SK-N-SH (cell line): Measurements from ENCODE around the gene DDX41. TPM values are rescaled to one million over a fixed set of nuclear protein-coding genes. Genes with fewer than 3 reads are reported as not detected.

Experiments
- CTCF ChIA-PET: fragments of 300-600, 350-600 bp; formaldehyde crosslinking; extraction: SDS; loops from one replicate; lab custom pipeline; 2021; lab: Yijun Ruan, JAX
- POLR2A ChIA-PET: fragments of 350-600 bp; sonication (Branson Sonifier 250); formaldehyde crosslinking; extraction: SDS; loops from one replicate; lab custom pipeline; 2020; ENCODE audit warnings: antibody characterized with exemption, inconsistent platforms; lab: Yijun Ruan, JAX
- DNase-seq: peaks from one replicate; pipeline ENCODE4 v3.0.0; 2012
- H2AFZ ChIP-seq: fragments of 200-600 bp; sonication (generic); 2 replicates; pipeline ENCODE4 v1.8.1; 2016; ENCODE audit warnings: antibody characterized with exemption, mild to moderate bottlenecking, low read depth
- H3F3A ChIP-seq: fragments of 200-600 bp; sonication (generic); replicated peaks from 2 replicates; pipeline ENCODE3; 2016; ENCODE audit warnings: antibody characterized with exemption, mild to moderate bottlenecking; ENCODE audit not compliant: insufficient read depth
- H3K27ac ChIP-seq, 2 experiments: fragments of 200-500 bp in 1 of 2; fragments of 200-600 bp in 1 of 2; sonication (Bioruptor generic) in 1 of 2; sonication (generic), shearing (Covaris generic) in 1 of 2; 2 replicates each; pipeline versions ENCODE4 v1.5.1 to v1.6.1; 2014 to 2016; ENCODE audit warnings: low read depth in 2 of 2, inconsistent platforms in 1 of 2, low read length in 1 of 2, mild to moderate bottlenecking in 1 of 2, mixed read lengths in 1 of 2
- H3K27me3 ChIP-seq: fragments of 200-600 bp; sonication (generic), shearing (Covaris generic); 2 replicates; pipeline ENCODE4 v1.6.1; 2016; ENCODE audit warnings: mixed run types; ENCODE audit not compliant: insufficient read depth
- H3K36me3 ChIP-seq, 2 experiments: fragments of 200-500 bp in 1 of 2; fragments of 200-600 bp in 1 of 2; sonication (Bioruptor generic) in 1 of 2; sonication (generic) in 1 of 2; replicated peaks in 1 of 2; 2 replicates each; pipeline versions ENCODE3 to v1.5.1; 2014 to 2016; ENCODE audit warnings: low read length in 1 of 2, mild to moderate bottlenecking in 1 of 2; ENCODE audit not compliant: insufficient read depth in 2 of 2, control insufficient read depth in 1 of 2
- H3K4me1 ChIP-seq, 2 experiments: fragments of 200-500 bp in 1 of 2; fragments of 200-600 bp in 1 of 2; sonication (Bioruptor generic) in 1 of 2; sonication (generic), shearing (Covaris generic) in 1 of 2; 2 replicates each; pipeline versions ENCODE4 v1.5.1 to v1.6.1; 2014 to 2016; ENCODE audit warnings: low read depth in 1 of 2, low read length in 1 of 2, mixed run types in 1 of 2; ENCODE audit not compliant: insufficient read depth in 2 of 2, control insufficient read depth in 1 of 2
- H3K4me2 ChIP-seq: fragments of 200-600 bp; sonication (generic), shearing (Covaris generic); 2 replicates; pipeline ENCODE4 v1.6.1; 2017; ENCODE audit warnings: mixed run types
- H3K4me3 ChIP-seq, 2 experiments: fragments of 200-500 bp in 1 of 2; fragments of 200-600 bp in 1 of 2; sonication (Bioruptor generic) in 1 of 2; sonication (generic), shearing (Covaris generic) in 1 of 2; 2 replicates each; pipeline versions ENCODE4 v1.5.1 to v1.8.1; 2014 to 2016; ENCODE audit warnings: low read depth in 2 of 2, inconsistent platforms in 1 of 2, low read length in 1 of 2, mild to moderate bottlenecking in 1 of 2, mixed read lengths in 1 of 2, moderate library complexity in 1 of 2
- H3K79me2 ChIP-seq: fragments of 200-600 bp; sonication (generic); 2 replicates; pipeline ENCODE4 v1.8.1; 2017; ENCODE audit warnings: mild to moderate bottlenecking; ENCODE audit not compliant: insufficient read depth
- H3K9ac ChIP-seq: fragments of 200-600 bp; sonication (generic); 2 replicates; pipeline ENCODE4 v1.6.1; 2017; ENCODE audit warnings: mixed run types
- H3K9me2 ChIP-seq: fragments of 200-600 bp; sonication (generic); 2 replicates; pipeline ENCODE4 v1.6.1; 2017; ENCODE audit warnings: mixed run types
- H3K9me3 ChIP-seq: fragments of 200-600 bp; sonication (generic); 2 replicates; pipeline ENCODE4 v1.6.1; 2017; ENCODE audit warnings: mixed run types, mild to moderate bottlenecking, moderate library complexity
- H4K20me1 ChIP-seq: fragments of 200-600 bp; sonication (generic); 2 replicates; pipeline ENCODE4 v1.6.1; 2017; ENCODE audit warnings: mild to moderate bottlenecking, mixed run types; ENCODE audit not compliant: insufficient read depth
- CHD2 ChIP-seq: fragments of 150-350 bp; IDR thresholded peaks from 2 replicates; pipeline ENCODE4 v1.6.1; 2018; ENCODE audit warnings: low read length; ENCODE audit not compliant: partially characterized antibody
- CTCF ChIP-seq: fragments of 200-600 bp; sonication (generic); IDR thresholded peaks from 2 replicates; pipeline ENCODE4 v1.6.1; 2017; ENCODE audit warnings: antibody characterized with exemption, mild to moderate bottlenecking, moderate library complexity
- EP300 ChIP-seq, 2 experiments: IDR thresholded peaks; 2 replicates each; pipeline versions ENCODE4 v1.4.0 to v1.6.1; 2012; ENCODE audit warnings: borderline replicate concordance in 1 of 2, low read depth in 1 of 2, low read length in 1 of 2
- FOSL2 ChIP-seq: IDR thresholded peaks from 2 replicates; pipeline ENCODE4 v1.4.0; 2012; ENCODE audit warnings: low read depth, mild to moderate bottlenecking, moderate library complexity, borderline replicate concordance
- GATA2 ChIP-seq: sonication (generic); formaldehyde crosslinking; IDR thresholded peaks from 2 replicates; pipeline ENCODE4 v1.5.0; 2020; ENCODE audit warnings: mild to moderate bottlenecking, missing genetic modification reagents
- IRF3 ChIP-seq: fragments of 150-350 bp; IDR thresholded peaks from 2 replicates; pipeline ENCODE4 v1.6.1; 2016; ENCODE audit warnings: mild to moderate bottlenecking, low read depth, low read length
- JUND ChIP-seq: IDR thresholded peaks from 2 replicates; pipeline ENCODE4 v1.4.0; 2012
- MAX ChIP-seq: IDR thresholded peaks from 2 replicates; pipeline ENCODE4 v1.4.0; 2012; ENCODE audit warnings: low read depth
- MEF2A ChIP-seq: IDR thresholded peaks from 2 replicates; pipeline ENCODE4 v1.4.0; 2012; ENCODE audit warnings: low read depth, borderline replicate concordance
- NFIC ChIP-seq: IDR thresholded peaks from 2 replicates; pipeline ENCODE4 v1.4.0; 2012; ENCODE audit warnings: borderline replicate concordance
- NRF1 ChIP-seq: IDR thresholded peaks from 2 replicates; pipeline ENCODE4 v1.6.1; 2012; ENCODE audit warnings: low read depth, mild to moderate bottlenecking, low read length
- POLR2AphosphoS5 ChIP-seq: IDR thresholded peaks from 2 replicates; pipeline ENCODE4 v1.6.1; 2012; ENCODE audit warnings: low read depth, low read length
- RCOR1 ChIP-seq: fragments of 150-350 bp; IDR thresholded peaks from 2 replicates; pipeline ENCODE4 v1.6.1; 2017; ENCODE audit warnings: antibody characterized with exemption, low read length
- REST ChIP-seq: IDR thresholded peaks from 2 replicates; pipeline ENCODE4 v1.6.1; 2012; ENCODE audit warnings: mild to moderate bottlenecking, low read depth, low read length, moderate library complexity
- SIN3A ChIP-seq: IDR thresholded peaks from 2 replicates; pipeline ENCODE4 v1.6.1; 2012; ENCODE audit warnings: low read depth, mild to moderate bottlenecking, low read length, moderate library complexity, borderline replicate concordance
- USF1 ChIP-seq: IDR thresholded peaks from 2 replicates; pipeline ENCODE4 v1.4.0; 2012; ENCODE audit warnings: low read depth, borderline replicate concordance
- USF2 ChIP-seq: fragments of 150-350 bp; IDR thresholded peaks from 2 replicates; pipeline ENCODE4 v1.6.1; 2017; ENCODE audit warnings: antibody characterized with exemption, low read length, low read depth, borderline replicate concordance
- YY1 ChIP-seq: IDR thresholded peaks from 2 replicates; pipeline ENCODE4 v1.4.0; 2012; ENCODE audit warnings: low read depth, mild to moderate bottlenecking
- ZBTB33 ChIP-seq: IDR thresholded peaks from 2 replicates; pipeline ENCODE4 v1.4.0; 2012; ENCODE audit warnings: low read depth, borderline replicate concordance
- WGBS: methylation state at CpG from one replicate; pipeline ENCODE4 v1.1.6; 2017; ENCODE audit warnings: low lambda C conversion rate; 5-methylcytosine and 5-hydroxymethylcytosine counted together
- polyA plus RNA-seq, 3 experiments: library from polyadenylated mRNA; depleted of rRNA; stranded (reverse); fragments of >200 nt; gene quantifications; 2 replicates each; pipeline ENCODE4 v1.2.3, GENCODE V29; 2012

The DDX41 gene
- polyA plus RNA-seq, 1 of the 3 experiments (the other 2 are of a cell fraction) = 176 TPM

- peak; percentile 88 for DNase-seq
- 4% methylated on average over 5 of the region's 11 CpGs for WGBS
- POLR2A ChIA-PET = interaction anchor here (0.7 to 6.7 kb wide), 5 partner anchors 16 to 24 kb away, joined by 3 to 43 read pairs (median 7); partner anchors contain the start of gene DDX41
- TF ChIP-seq CHD2 (peak; percentile 59), SIN3A (no peak; the same call in 1 of the 2 replicates), ZBTB33 (0 out of 2 replicates have a peak, but pooled peaks have one; percentile 1), MEF2A (no peak), JUND (peak; percentile 71), RCOR1 (no peak), IRF3 (no peak), FOSL2 (peak; percentile 85), POLR2AphosphoS5 (no peak; the same call in 1 of the 2 replicates), EP300 (IDR thresholded peaks at IDR 0.05; ENCODE audit: borderline replicate concordance in 1 of 2, low read depth in 1 of 2, low read length in 1 of 2) (peak in 1 of 2 experiments; percentile 52; a peak in 1 of 4 replicates), USF1 (no peak), CTCF (peak; percentile 57), MAX (peak; percentile 59; the same call in 1 of the 2 replicates), USF2 (no peak), YY1 (no peak), NRF1 (no peak), REST (no peak; the same call in 1 of the 2 replicates), NFIC (peak; percentile 91), GATA2 (CRISPR knock-in tag) (no peak)
Observed at GRCh38 chr5:177494346-177495195, 22.2 kb downstream of the DDX41 start.

More at GRCh38 chr5:177494346-177495195, 22.2 kb downstream of the DDX41 start:
- Histone ChIP-seq H3K9ac (peak overlapping the region; percentile 66; the same call in 1 of the 2 replicates), H3K27me3 (no peaks in the 10 kb centered on the region), H3K9me2 (no peaks in the 10 kb centered on the region), H3K4me3 (peak overlapping the region; percentile 83 to 94), H4K20me1 (peaks cover 63% of the 10 kb centered on the region), H3K27ac (peak overlapping the region; percentile 80 to 94), H2AFZ (no peak overlapping the region), H3K4me1 (peaks cover 33 to 49% of the 10 kb centered on the region in 2 experiments; a peak in 3 of 4 replicates), H3K79me2 (peaks cover 70% of the 10 kb centered on the region), H3F3A (peaks cover 20% of the 10 kb centered on the region), H3K4me2 (peak overlapping the region; percentile 94), H3K36me3 (peaks cover 26 to 36% of the 10 kb centered on the region in 2 experiments), H3K9me3 (no peaks in the 10 kb centered on the region)
- CTCF ChIA-PET = interaction anchor here (1.1 to 15.9 kb wide), 12 partner anchors 9 to 116 kb away, joined by 4 to 228 read pairs (median 12); partner anchors contain the start of genes DBN1 and PRR7
